H1 (cell line): Measurements from ENCODE around the gene ZBTB16. TPM values are rescaled to one million over a fixed set of nuclear protein-coding genes. Genes with fewer than 3 reads are reported as not detected.

ENCODE experiments used
- CHD1 ChIP-seq: IDR thresholded peaks from 2 replicates; pipeline ENCODE4 v1.6.1; 2012; ENCODE audit warnings: low read depth, low read length, improper control_type of control experiment
- E2F6 ChIP-seq: IDR thresholded peaks from 2 replicates; pipeline ENCODE4 v1.6.1; 2012; ENCODE audit warnings: inconsistent platforms
- RNF2 ChIP-seq: fragments of 200-900, 300-1000 bp; sonication (generic); IDR thresholded peaks from 2 replicates; pipeline ENCODE4 v1.7.1; 2016; ENCODE audit warnings: borderline replicate concordance, low read depth, mild to moderate bottlenecking, antibody characterized with exemption, low read length; ENCODE audit not compliant: poor library complexity, severe bottlenecking; ENCODE audit errors: missing control alignments
- TBP ChIP-seq: IDR thresholded peaks from 2 replicates; pipeline ENCODE4 v1.6.1; 2011; ENCODE audit warnings: low read depth, low read length, improper control_type of control experiment
- polyA plus RNA-seq, 7 experiments: library from polyadenylated mRNA; depleted of rRNA in 3 of 7; stranded (reverse) in 5 of 7; unstranded in 2 of 7; fragments of >200 nt in 5 of 7; fragments of 200-250 nt in 2 of 7; gene quantifications; 1 replicate in 5 of 7; 2 replicates in 1 of 7; 4 replicates in 1 of 7; pipeline versions ENCODE4 v1.2.1 to v1.2.3, GENCODE V29; 2011 to 2013; ENCODE audit warnings: missing spikeins in 2 of 7, mixed read lengths in 2 of 7
- total RNA-seq: library from RNA; stranded (reverse); fragmentation: NEBNext Ultra II Directional; extraction: Animal tissue kit (Norgen Biotek cat#: 25700); gene quantifications from 2 replicates; pipeline ENCODE4 v1.2.1, GENCODE V29; 2021

ZBTB16 gene
- total and polyA plus RNA-seq, 2 of the 8 experiments (the other 6 are each of a cell fraction or from before 2014, with no cell fraction given) = 0.12 to 0.61 TPM

DNA sequence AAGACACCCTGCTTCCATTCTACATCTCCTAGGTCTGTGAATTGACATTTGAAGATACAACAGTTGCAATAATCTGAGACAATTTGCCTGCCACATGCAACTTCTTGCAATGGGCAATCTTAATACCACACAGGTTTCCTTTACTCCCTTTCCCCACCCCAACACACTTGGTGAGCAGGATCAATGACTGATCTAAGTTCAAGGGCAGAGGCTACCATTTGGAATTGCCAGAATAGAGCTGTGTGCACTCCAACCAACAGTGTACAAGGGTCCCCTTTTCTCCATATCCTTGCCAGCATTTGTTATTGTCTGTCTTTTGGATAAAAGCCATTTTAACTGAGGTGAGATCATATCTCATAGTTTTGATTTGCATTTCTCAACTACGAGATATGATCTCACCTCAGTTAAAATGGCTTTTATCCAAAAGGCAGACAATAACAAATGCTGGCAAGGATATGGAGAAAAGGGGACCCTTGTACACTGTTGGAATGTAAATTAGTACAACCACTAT, 233.7 kb downstream of the ZBTB16 start (continued):
- TF ChIP-seq E2F6 (no peak), TBP (no peak), RNF2 (no peak), CHD1 (no peak)
